Coronary artery (tissue), 2 donors: ENCODE data around the gene TMEM144.
"Not testable (repeated sequence)": the region's sequence is repeated elsewhere in the genome, so short reads cannot be mapped to it uniquely, and the experiment has no call there.

Experiments
- DNase-seq: peaks from one replicate; pipeline ENCODE4 v3.0.0-alpha.2; 2017; ENCODE audit warnings: low spot score
- H3K27ac ChIP-seq, 2 donors: fragments of 200-600 bp; sonication (generic); one replicate each; pipeline ENCODE4 v1.5.1; 2016 to 2019
- H3K4me3 ChIP-seq: fragments of 200-600 bp; sonication (generic); 2 replicates; pipeline ENCODE4 v1.5.1; 2016; ENCODE audit warnings: mild to moderate bottlenecking, moderate library complexity
- CTCF ChIP-seq: fragments of 200-600 bp; sonication (generic); IDR thresholded peaks from one replicate; pipeline ENCODE4 v1.5.1; 2019; ENCODE audit warnings: antibody characterized with exemption

TMEM144 gene

GRCh38 chr4:158217763-158218162 is 7.5 kb downstream of the TMEM144 start:
- peak overlapping the region; percentile 67 to 73 for H3K27ac ChIP-seq
- no peak for TF ChIP-seq CTCF
- DNase-seq = no peak
- H3K4me3 ChIP-seq = no peak overlapping the region

GRCh38 chr4:158219623-158220022 is 9.3 kb downstream of the TMEM144 start:
- Histone ChIP-seq H3K27ac (no peak overlapping the region), H3K4me3 (no peak overlapping the region)
- no peak for DNase-seq
- TF ChIP-seq CTCF = no peak

GRCh38 chr4:158224318-158224717 is 14.0 kb downstream of the TMEM144 start:
- not testable (repeated sequence) for H3K4me3 ChIP-seq, DNase-seq, H3K27ac ChIP-seq

- DNase-seq, H3K27ac ChIP-seq, H3K4me3 ChIP-seq: not testable (repeated sequence)
Observed at GRCh38 chr4:158224999-158225398, 14.7 kb downstream of the TMEM144 start.

GRCh38 chr4:158227880-158228279 is 17.6 kb downstream of the TMEM144 start:
- H3K27ac ChIP-seq, H3K4me3 ChIP-seq, DNase-seq: not testable (repeated sequence)

- DNase-seq, H3K4me3 ChIP-seq, H3K27ac ChIP-seq: not testable (repeated sequence)
Observed at GRCh38 chr4:158228399-158228798, 18.1 kb downstream of the TMEM144 start.

- Histone ChIP-seq H3K27ac (no peak overlapping the region), H3K4me3 (no peak overlapping the region)
- DNase-seq = no peak
- no peak for TF ChIP-seq CTCF
Observed at GRCh38 chr4:158229768-158230167, 19.5 kb downstream of the TMEM144 start.

GRCh38 chr4:158234671-158235070 is 24.4 kb downstream of the TMEM144 start:
- no peak for TF ChIP-seq CTCF
- DNase-seq = no peak
- H3K27ac ChIP-seq = no peak overlapping the region
- H3K4me3 ChIP-seq = no peak overlapping the region

- DNase-seq = no peak
- TF ChIP-seq CTCF = no peak
- H3K4me3 ChIP-seq = no peak overlapping the region
- no peak overlapping the region for H3K27ac ChIP-seq
Observed at GRCh38 chr4:158236304-158237030, 26.2 kb downstream of the TMEM144 start.
